Measurements from ENCODE around the gene INSC.

DNA sequence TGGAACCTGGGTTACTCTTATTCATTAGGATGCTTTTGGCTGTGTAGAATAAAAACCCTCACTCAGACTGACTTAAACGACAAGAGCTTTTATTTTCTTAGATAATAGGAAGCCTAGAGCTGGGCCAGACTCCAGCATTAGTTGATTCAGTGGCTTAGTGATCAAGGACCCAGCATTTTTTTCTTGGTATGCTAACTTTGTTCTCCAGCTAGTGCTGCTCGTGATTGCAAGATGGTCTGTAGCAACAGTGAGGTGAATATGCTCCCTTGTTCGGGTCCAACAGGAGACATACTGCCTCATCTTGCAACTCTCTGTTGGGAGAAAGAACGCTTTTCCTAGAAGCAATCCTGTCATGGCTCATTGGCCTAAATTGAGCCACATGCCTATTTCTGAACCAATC, 33.4 kb downstream of the INSC start:
- TF ChIP-seq RXRA (CRISPR knock-in tag; IDR thresholded peaks at IDR 0.05) (no peak), CHD4 (IDR thresholded peaks at IDR 0.05; ENCODE audit: borderline replicate concordance, low read length) (no peak), HMG20B (CRISPR knock-in tag; conservative IDR thresholded peaks at IDR 0.05) (no peak), BRCA1 (CRISPR knock-in tag; IDR thresholded peaks at IDR 0.05) (no peak), ELF1 (CRISPR knock-in tag; IDR thresholded peaks at IDR 0.05) (no peak)

Data from HepG2 (cell line).